Uterus (tissue), 4 donors: ENCODE measurements around the gene CLDN25. TPM values are rescaled to one million over a fixed set of nuclear protein-coding genes. Genes with fewer than 3 reads are reported as not detected.

Source experiments
- DNase-seq, 2 donors: peaks; one replicate each; pipeline ENCODE4 v3.0.0-alpha.2; 2019 to 2020
- H3K27ac ChIP-seq, 2 donors: fragments of 200-600 bp; sonication (generic); 1 replicate in 1 of 2; 2 replicates in 1 of 2; pipeline ENCODE4 v1.5.1; 2016 to 2018
- H3K27me3 ChIP-seq, 2 donors: fragments of 200-600 bp; sonication (generic); one replicate each; pipeline ENCODE4 v1.5.1; 2018 to 2019; ENCODE audit warnings: control low read depth in 1 of 2
- H3K36me3 ChIP-seq, 2 donors: fragments of 200-600 bp; sonication (generic); one replicate each; pipeline ENCODE4 v1.5.1; 2019; ENCODE audit warnings: control low read depth in 1 of 2
- H3K4me1 ChIP-seq, 2 donors: fragments of 200-600 bp; sonication (generic); one replicate each; pipeline ENCODE4 v1.5.1; 2018 to 2019; ENCODE audit warnings: control low read depth in 1 of 2
- H3K4me3 ChIP-seq, 2 donors: fragments of 200-600 bp; sonication (generic); 1 replicate in 1 of 2; 2 replicates in 1 of 2; pipeline ENCODE4 v1.5.1; 2018 to 2019; ENCODE audit warnings: mild to moderate bottlenecking in 1 of 2
- H3K9me3 ChIP-seq, 2 donors: fragments of 200-600 bp; sonication (generic); one replicate each; pipeline ENCODE4 v1.5.1; 2019; ENCODE audit warnings: control low read depth in 1 of 2
- POLR2A ChIP-seq, 2 donors: fragments of 450-650 bp; IDR thresholded peaks; one replicate each; pipeline ENCODE4 v1.6.1; 2016; ENCODE audit warnings: antibody characterized with exemption in 2 of 2, mild to moderate bottlenecking in 1 of 2, moderate library complexity in 1 of 2
- intact Hi-C: fragments of 100-400 bp; cut with DNase I; formaldehyde crosslinking; loops from one replicate; pipeline ENCODE4 v1.15.1; 2023; ENCODE audit warnings: low total_unique reads
- small RNA-seq: library from RNA; depleted of rRNA; stranded (forward); fragments of <200 nt; gene quantifications from one replicate; pipeline ENCODE3, GENCODE V24; 2016
- total RNA-seq, 4 donors: library from RNA; depleted of rRNA in 3 of 4; stranded (reverse); fragments of >200 nt in 3 of 4; gene quantifications; one replicate each; pipeline versions ENCODE4 v1.1.0 to v1.2.4, GENCODE V29; 2014 to 2023
- TF ChIP-seq, protein P1 (sequence below), 4 experiments: fragments of 200-600 bp in 2 of 4; fragments of 450-650 bp in 2 of 4; sonication (generic) in 2 of 4; IDR thresholded peaks; one replicate each; pipeline ENCODE4 v1.5.1; 2016 to 2019; ENCODE audit warnings: antibody characterized with exemption in 4 of 4, mild to moderate bottlenecking in 2 of 4, moderate library complexity in 1 of 4
- donor health status: DM: yes; HTN: yes; CAD: no.

The CLDN25 gene
- total RNA-seq, 4 donors from 2014 or later: not detected

DNA sequence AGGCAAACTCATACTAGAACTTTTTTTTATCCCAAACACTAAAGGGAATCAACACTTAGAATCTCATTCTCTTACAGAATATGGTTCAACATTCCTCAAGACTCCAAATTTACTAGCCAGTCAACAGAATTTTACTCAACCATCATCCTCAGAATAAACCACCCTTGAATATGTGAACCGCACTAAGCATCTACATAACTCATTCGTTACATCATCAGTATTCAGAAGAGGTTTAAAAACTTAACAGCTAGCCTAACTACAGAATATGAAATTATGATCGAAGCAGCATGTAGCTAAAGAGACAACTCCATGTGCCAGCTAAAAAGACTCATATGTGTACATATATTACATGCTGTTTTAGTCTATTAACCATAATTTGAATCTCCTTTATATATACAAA is 47.9 kb downstream of the CLDN25 start:
- DNase-seq: no peak
- no peaks in the 10 kb centered on the region for H3K27me3 ChIP-seq
- TF ChIP-seq, protein P1, sequence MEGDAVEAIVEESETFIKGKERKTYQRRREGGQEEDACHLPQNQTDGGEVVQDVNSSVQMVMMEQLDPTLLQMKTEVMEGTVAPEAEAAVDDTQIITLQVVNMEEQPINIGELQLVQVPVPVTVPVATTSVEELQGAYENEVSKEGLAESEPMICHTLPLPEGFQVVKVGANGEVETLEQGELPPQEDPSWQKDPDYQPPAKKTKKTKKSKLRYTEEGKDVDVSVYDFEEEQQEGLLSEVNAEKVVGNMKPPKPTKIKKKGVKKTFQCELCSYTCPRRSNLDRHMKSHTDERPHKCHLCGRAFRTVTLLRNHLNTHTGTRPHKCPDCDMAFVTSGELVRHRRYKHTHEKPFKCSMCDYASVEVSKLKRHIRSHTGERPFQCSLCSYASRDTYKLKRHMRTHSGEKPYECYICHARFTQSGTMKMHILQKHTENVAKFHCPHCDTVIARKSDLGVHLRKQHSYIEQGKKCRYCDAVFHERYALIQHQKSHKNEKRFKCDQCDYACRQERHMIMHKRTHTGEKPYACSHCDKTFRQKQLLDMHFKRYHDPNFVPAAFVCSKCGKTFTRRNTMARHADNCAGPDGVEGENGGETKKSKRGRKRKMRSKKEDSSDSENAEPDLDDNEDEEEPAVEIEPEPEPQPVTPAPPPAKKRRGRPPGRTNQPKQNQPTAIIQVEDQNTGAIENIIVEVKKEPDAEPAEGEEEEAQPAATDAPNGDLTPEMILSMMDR (IDR thresholded peaks at IDR 0.05): no peak
- no peak for TF ChIP-seq POLR2A (IDR thresholded peaks at IDR 0.05)
- H3K27ac ChIP-seq: no peak overlapping the region
- no peaks in the 10 kb centered on the region for H3K9me3 ChIP-seq
- no peaks in the 10 kb centered on the region for H3K36me3 ChIP-seq
- no peaks in the 10 kb centered on the region for H3K4me1 ChIP-seq
- no peak overlapping the region for H3K4me3 ChIP-seq
- intact Hi-C loops: no loop called here

DNA sequence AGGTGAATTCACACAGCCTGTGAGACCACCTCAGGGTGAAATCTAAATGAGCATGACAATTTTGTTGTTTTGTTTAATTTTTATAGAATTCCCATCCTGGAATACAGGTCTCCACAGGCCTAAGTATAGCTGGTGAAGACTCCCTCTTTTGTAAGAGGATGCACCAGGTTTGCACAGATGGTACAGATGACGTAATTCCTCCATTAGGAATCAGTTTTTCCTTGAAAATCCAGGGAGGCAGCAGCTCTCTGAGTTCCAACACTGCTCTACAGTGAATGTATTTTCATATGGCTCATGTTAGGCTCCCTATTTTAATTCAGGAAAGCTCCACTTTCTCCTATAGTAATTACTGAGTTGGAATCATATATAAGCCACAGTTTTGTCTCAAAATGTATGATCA is 48.6 kb downstream of the CLDN25 start:
- Histone ChIP-seq H3K4me3 (no peak overlapping the region), H3K27me3 (no peaks in the 10 kb centered on the region), H3K36me3 (no peaks in the 10 kb centered on the region), H3K9me3 (no peaks in the 10 kb centered on the region), H3K4me1 (no peaks in the 10 kb centered on the region), H3K27ac (no peak overlapping the region)
- intact Hi-C loops: no loop called here
- TF ChIP-seq POLR2A (IDR thresholded peaks at IDR 0.05): no peak
- TF ChIP-seq, protein P1 (IDR thresholded peaks at IDR 0.05): no peak
- DNase-seq: no peak

DNA sequence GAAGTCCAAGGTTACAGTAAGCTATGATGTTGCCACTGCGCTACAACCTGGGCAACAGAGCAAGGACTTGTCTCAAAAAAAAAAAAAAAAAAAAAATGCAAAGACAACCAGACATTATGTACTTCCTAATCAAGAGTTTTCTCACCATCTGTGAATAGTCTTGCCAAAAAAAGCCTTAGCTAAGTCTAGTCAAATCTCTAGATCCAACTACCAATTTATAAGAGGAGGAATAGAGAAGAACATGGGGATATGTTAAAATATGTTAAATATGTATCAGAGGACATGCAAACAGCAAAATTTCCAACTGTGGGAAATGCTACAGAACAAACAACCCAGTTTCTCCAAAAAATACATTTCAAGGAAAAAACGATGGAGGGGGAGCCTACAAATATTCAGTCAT is 50.2 kb downstream of the CLDN25 start:
- H3K36me3 ChIP-seq: no peaks in the 10 kb centered on the region
- no peaks in the 10 kb centered on the region for H3K27me3 ChIP-seq
- intact Hi-C loops: no loop called here
- H3K4me1 ChIP-seq: no peaks in the 10 kb centered on the region
- DNase-seq: no peak
- H3K4me3 ChIP-seq: no peak overlapping the region
- no peaks in the 10 kb centered on the region for H3K9me3 ChIP-seq
- TF ChIP-seq POLR2A (IDR thresholded peaks at IDR 0.05): no peak
- TF ChIP-seq, protein P1 (IDR thresholded peaks at IDR 0.05): no peak
- H3K27ac ChIP-seq: no peak overlapping the region

Small RNAs within 50 kb of the gene (small RNA-seq; reads per million reads assigned to genes)
- not detected for gene LRRC37A13P
- not detected for gene RPS29P19

Other genes starting within 250 kb of the CLDN25 start
- 1 to 10 TPM in 2 of 4 donors, under 1 TPM in 1, not detected in 1; 0.29 to 2.1 (median 1.9) TPM for gene TMPRSS5, start 73.5 kb upstream of the CLDN25 start, total RNA-seq
- gene ZW10, start 6.1 kb upstream of the CLDN25 start, total RNA-seq: 100 to 1,000 TPM in 1 of 4 donors, 10 to 100 TPM in 2, 1 to 10 TPM in 1; 5.6 to 122 (median 19.5) TPM
- gene USP28, start 95.8 kb downstream of the CLDN25 start, total RNA-seq: 10 to 100 TPM in 3 of 4 donors, 1 to 10 TPM in 1; 5.3 to 43.3 (median 22.4) TPM
- not detected for gene HTR3B, start 125.0 kb downstream of the CLDN25 start, total RNA-seq
- under 1 TPM in 2 of 4 donors, not detected in 2; 0.14 to 0.21 TPM for gene HTR3A, start 195.3 kb downstream of the CLDN25 start, total RNA-seq